Activated naive CD8-positive, alpha-beta T cell treated with anti-CD3 and anti-CD28 coated beads, Interleukin-2, amount 50 U/mL, for 16 hours (primary cell): ENCODE measurements around the gene TRIL.

Experiments
- DNase-seq: peaks from one replicate; pipeline ENCODE4 v3.0.0-alpha.2; 2020; ENCODE audit warnings: low read depth, low spot score

The TRIL gene

GRCh38 chr7:28984217-28984616 lies 26.1 kb upstream of the TRIL start:
- DNase-seq: no peak

GRCh38 chr7:28983396-28984190 lies 25.5 kb upstream of the TRIL start:
- no peak for DNase-seq

- DNase-seq: no peak
Measured at GRCh38 chr7:28981161-28981465, 23.0 kb upstream of the TRIL start.

- no peak for DNase-seq
Measured at GRCh38 chr7:28980451-28981160, 22.5 kb upstream of the TRIL start.

- DNase-seq: no peak
Measured at GRCh38 chr7:28979776-28980175, 21.6 kb upstream of the TRIL start.

GRCh38 chr7:28977881-28978280 lies 19.8 kb upstream of the TRIL start:
- no peak for DNase-seq

GRCh38 chr7:28976022-28976421 lies 17.9 kb upstream of the TRIL start:
- DNase-seq: no peak

- DNase-seq: no peak
Measured at GRCh38 chr7:28973591-28973990, 15.5 kb upstream of the TRIL start.

- DNase-seq: no peak
Measured at GRCh38 chr7:28964056-28964455, 5.9 kb upstream of the TRIL start.

- no peak for DNase-seq
Measured at GRCh38 chr7:28961972-28962371, 3.8 kb upstream of the TRIL start.

GRCh38 chr7:28960071-28960840 lies 2.1 kb upstream of the TRIL start:
- no peak for DNase-seq

GRCh38 chr7:28958980-28959347 lies 834 bp upstream of the TRIL start:
- no peak for DNase-seq

- no peak for DNase-seq
Measured at GRCh38 chr7:28957751-28958234, 337 bp downstream of the TRIL start.

GRCh38 chr7:28957064-28957750 lies 923 bp downstream of the TRIL start:
- no peak for DNase-seq

GRCh38 chr7:28956608-28957063 lies 1.5 kb downstream of the TRIL start:
- DNase-seq: no peak

- DNase-seq: no peak
Measured at GRCh38 chr7:28955718-28956607, 2.2 kb downstream of the TRIL start.

- no peak for DNase-seq
Measured at GRCh38 chr7:28955356-28955717, 2.8 kb downstream of the TRIL start.

GRCh38 chr7:28954946-28955345 lies 3.2 kb downstream of the TRIL start:
- no peak for DNase-seq

- no peak for DNase-seq
Measured at GRCh38 chr7:28954471-28954870, 3.7 kb downstream of the TRIL start.

- DNase-seq: no peak
Measured at GRCh38 chr7:28953633-28954032, 4.5 kb downstream of the TRIL start.

- DNase-seq: no peak
Measured at GRCh38 chr7:28942168-28942567, 16.0 kb downstream of the TRIL start.
